ENCODE results near the gene PLS3.

The PLS3 gene

DNA sequence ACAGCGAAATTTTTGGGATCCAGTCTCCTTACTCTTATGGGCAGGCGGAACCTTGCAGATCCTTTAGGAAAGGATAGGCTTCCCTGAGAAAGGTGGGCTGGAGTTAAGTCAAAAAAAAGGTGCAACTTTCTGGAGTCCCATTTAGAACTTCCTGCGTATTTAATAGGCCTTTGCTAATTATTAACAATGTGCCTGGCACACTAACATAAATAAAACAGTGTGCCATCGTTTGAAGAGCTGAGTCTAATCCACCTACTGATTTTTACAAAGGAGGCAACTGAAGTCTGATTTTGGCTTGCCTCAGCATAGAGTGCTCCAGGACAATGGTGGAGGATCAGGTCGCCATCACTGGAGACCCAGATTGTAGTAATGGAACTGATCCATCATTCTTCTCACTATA lies 15.7 kb downstream of the PLS3 start:
- Histone ChIP-seq H3K9me3 (ENCODE audit: control insufficient read depth, low read length) (no peaks in the 10 kb centered on the region), H3K4me3 (ENCODE audit: low read length) (no peak overlapping the region), H3K9ac (ENCODE audit: low read length) (no peak overlapping the region), H3K27me3 (ENCODE audit: control insufficient read depth, insufficient read depth, low read length) (no peaks in the 10 kb centered on the region), H3K4me1 (ENCODE audit: control insufficient read depth, insufficient read depth, low read length) (no peaks in the 10 kb centered on the region), H3K36me3 (ENCODE audit: control insufficient read depth, insufficient read depth, low read length) (no peaks in the 10 kb centered on the region)

DNA sequence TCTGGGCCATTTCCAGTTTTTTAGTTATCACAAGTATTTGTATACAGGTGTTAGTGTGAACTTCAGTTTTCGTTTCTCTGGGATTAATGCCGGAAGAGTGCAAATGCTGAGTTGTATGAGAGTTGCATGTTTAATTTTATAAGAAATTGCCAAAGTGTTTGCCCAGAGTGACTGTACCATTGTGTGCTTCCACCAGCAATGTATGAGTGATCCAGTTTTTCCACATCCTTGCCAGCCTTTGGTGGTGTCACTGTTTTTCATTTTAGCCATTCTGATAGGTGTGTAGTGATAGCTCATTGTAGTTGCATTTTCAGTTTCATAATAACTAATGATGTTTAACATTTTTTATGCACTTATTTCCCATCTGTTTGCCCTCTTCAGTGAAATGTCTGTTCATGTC lies 18.4 kb downstream of the PLS3 start:
- H3K4me3 ChIP-seq (ENCODE audit: low read length) = no peak overlapping the region
- H3K9ac ChIP-seq (ENCODE audit: low read length) = no peak overlapping the region
- no peaks in the 10 kb centered on the region for H3K4me1 ChIP-seq (ENCODE audit: control insufficient read depth, insufficient read depth, low read length)
- no peaks in the 10 kb centered on the region for H3K36me3 ChIP-seq (ENCODE audit: control insufficient read depth, insufficient read depth, low read length)
- H3K27me3 ChIP-seq (ENCODE audit: control insufficient read depth, insufficient read depth, low read length) = no peaks in the 10 kb centered on the region
- no peaks in the 10 kb centered on the region for H3K9me3 ChIP-seq (ENCODE audit: control insufficient read depth, low read length)

DNA sequence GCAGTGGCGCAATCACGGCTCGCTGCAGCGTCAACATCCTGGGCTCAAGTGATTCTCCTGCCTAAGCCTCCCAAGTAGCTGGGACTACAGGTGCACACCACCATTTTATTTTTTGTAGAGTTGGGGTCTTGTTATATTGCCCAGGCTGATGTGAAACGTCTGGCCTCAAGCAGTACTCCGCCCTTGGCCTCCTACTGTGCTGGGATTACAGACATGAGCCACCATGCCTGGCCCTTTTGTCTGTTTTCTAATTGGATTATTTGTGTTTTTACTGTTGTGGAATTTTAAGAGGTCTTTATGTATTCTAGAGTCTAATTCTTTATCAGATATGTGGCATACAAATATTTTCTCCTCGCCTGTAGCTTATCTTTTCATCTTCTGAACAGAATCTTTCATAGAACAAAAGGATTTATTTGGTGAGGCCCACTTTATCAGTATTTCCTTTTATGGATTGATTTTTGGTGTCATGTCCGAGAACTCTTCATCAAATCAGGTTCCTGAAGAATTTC lies 18.9 kb downstream of the PLS3 start:
- Histone ChIP-seq H3K9ac (ENCODE audit: low read length) (no peak overlapping the region), H3K9me3 (ENCODE audit: control insufficient read depth, low read length) (no peaks in the 10 kb centered on the region), H3K4me3 (ENCODE audit: low read length) (no peak overlapping the region), H3K4me1 (ENCODE audit: control insufficient read depth, insufficient read depth, low read length) (no peaks in the 10 kb centered on the region), H3K36me3 (ENCODE audit: control insufficient read depth, insufficient read depth, low read length) (no peaks in the 10 kb centered on the region), H3K27me3 (ENCODE audit: control insufficient read depth, insufficient read depth, low read length) (no peaks in the 10 kb centered on the region)

DNA sequence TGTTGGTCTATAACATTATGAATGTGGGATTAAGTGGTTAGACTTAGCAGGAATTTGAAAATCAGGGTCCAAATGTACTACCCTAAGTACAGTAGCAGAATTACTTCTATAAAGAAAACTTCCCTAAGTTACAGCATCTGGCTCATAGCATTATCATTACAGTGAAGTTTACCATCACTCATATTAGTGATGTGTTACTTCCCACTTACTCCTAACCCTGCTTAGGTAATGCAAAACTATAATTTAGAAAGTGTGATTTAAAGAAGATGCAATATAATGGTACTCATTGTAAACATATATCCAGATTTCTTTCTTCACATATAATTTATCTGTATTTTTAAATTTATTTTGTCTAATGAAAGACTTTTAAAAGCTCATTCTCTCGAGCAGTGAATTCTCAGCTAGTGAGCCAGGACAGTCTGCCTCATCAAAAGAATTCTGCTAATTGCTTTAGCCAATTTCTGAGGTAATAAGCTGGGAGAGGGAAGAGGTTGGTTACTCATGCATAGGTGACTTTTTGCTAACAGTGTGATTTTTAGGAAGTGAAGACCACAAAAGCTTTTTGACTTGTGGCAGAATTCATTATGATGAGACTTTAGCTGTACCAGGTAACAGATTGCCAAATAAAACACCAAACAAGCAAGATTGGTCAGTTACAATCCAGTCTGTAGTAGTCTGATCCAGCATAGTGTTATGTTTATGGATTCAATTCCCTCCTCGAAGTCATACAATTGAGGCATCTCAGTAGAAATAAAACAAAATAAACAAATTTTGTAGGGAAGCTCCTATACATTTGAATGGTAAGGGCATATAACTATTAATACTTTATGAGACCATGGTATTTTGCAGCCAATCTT lies 21.0 kb downstream of the PLS3 start:
- H3K36me3 ChIP-seq (ENCODE audit: control insufficient read depth, insufficient read depth, low read length) = no peaks in the 10 kb centered on the region

DNA sequence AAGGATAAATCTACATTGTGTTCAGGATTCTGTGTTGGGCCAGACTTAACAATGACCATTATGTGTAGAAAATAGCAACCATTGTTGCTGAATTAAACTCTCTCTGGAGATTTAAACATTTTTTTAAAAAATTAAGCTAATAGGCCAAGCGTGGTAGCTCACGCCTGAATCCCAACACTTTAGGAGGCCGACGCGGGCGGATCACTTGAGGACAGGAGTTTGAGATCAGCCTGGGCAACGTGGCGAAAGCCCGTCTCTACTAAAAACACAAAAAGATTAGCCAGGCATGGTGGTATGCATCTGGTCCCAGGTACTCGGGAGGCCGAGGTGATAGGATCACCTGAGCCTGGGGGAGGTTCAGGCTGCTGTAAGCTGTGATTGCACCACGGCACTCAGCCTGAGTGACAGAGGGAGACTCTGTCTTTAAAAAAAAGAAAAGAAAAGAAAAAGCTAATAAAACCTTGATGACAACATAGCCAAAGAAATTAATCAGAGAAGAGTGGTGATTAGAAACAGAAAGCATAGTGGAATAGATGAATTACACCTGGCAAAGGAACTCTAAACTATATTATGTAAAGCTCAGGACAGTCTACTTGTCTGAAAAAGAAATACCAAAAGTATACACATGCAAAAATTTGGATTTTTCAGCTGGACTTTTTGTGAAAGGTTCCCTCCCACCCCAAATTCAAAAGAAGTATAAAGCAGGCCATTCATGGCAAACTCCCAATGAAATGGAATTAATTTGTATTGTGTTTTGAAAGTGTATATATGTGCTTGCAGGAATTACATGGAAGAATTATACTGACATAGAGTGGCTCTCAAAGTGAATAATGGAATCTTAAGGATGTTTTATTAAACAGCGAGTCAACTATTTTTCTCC lies 21.9 kb downstream of the PLS3 start:
- no peaks in the 10 kb centered on the region for H3K9me3 ChIP-seq (ENCODE audit: control insufficient read depth, low read length)
- no peaks in the 10 kb centered on the region for H3K36me3 ChIP-seq (ENCODE audit: control insufficient read depth, insufficient read depth, low read length)
- H3K4me3 ChIP-seq (ENCODE audit: low read length) = no peak overlapping the region
- H3K27me3 ChIP-seq (ENCODE audit: control insufficient read depth, insufficient read depth, low read length) = no peaks in the 10 kb centered on the region
- no peak overlapping the region for H3K9ac ChIP-seq (ENCODE audit: low read length)
- H3K4me1 ChIP-seq (ENCODE audit: control insufficient read depth, insufficient read depth, low read length) = no peaks in the 10 kb centered on the region

More for the DNA sequence above, 21.0 kb downstream of the PLS3 start:
- no peaks in the 10 kb centered on the region for H3K4me1 ChIP-seq (ENCODE audit: control insufficient read depth, insufficient read depth, low read length)
- H3K27me3 ChIP-seq (ENCODE audit: control insufficient read depth, insufficient read depth, low read length) = no peaks in the 10 kb centered on the region
- H3K9me3 ChIP-seq (ENCODE audit: control insufficient read depth, low read length) = no peaks in the 10 kb centered on the region
- H3K9ac ChIP-seq (ENCODE audit: low read length) = no peak overlapping the region
- no peak overlapping the region for H3K4me3 ChIP-seq (ENCODE audit: low read length)

DNA sequence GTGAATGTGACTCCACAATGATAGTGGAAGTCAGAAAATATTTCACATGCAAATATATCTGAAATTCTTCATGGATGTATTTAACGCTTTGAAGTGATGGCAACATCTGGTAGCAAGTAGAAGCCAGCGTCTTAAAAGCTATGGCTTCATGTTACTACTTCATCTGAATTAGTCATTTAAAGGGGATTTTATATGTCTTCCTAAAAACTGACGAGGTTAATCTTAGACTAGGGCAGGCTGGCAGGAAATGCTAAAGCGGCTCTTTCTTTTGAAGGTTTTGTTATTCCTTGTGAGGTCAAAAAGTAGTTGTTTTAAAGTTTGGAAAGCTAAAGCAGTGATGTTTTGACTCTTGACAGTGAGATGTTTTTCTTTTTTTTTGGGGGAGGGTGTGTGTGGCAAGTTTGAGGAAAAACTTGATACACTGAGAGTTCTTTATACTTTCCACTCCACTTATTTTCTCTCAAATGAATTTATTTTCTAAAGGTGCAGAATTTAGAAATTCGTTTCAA lies 22.6 kb downstream of the PLS3 start:
- H3K9ac ChIP-seq (ENCODE audit: low read length) = no peak overlapping the region
- no peaks in the 10 kb centered on the region for H3K9me3 ChIP-seq (ENCODE audit: control insufficient read depth, low read length)
- H3K4me3 ChIP-seq (ENCODE audit: low read length) = no peak overlapping the region
- H3K27me3 ChIP-seq (ENCODE audit: control insufficient read depth, insufficient read depth, low read length) = no peaks in the 10 kb centered on the region
- H3K36me3 ChIP-seq (ENCODE audit: control insufficient read depth, insufficient read depth, low read length) = no peaks in the 10 kb centered on the region
- H3K4me1 ChIP-seq (ENCODE audit: control insufficient read depth, insufficient read depth, low read length) = no peaks in the 10 kb centered on the region

DNA sequence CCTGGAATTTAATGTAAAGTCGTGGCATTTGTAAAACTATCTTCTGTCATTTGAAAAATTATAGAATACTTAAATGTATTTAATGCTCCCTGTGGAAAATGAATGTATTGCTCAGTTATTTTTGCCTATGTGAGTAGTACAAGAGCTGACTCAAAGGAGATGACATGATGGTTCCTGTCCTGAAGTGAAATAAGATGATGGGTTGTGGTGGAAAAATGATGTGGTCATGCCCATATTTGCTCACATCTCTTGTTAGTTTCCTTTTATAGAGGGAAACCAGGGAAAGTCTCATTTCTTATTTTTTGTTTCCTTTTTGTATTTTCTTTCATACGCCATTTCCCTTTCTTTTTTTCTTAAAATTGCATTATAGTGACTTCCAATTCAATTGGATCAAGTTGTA lies 23.7 kb downstream of the PLS3 start:
- Histone ChIP-seq H3K9me3 (ENCODE audit: control insufficient read depth, low read length) (no peaks in the 10 kb centered on the region), H3K4me3 (ENCODE audit: low read length) (no peak overlapping the region), H3K27me3 (ENCODE audit: control insufficient read depth, insufficient read depth, low read length) (no peaks in the 10 kb centered on the region), H3K36me3 (ENCODE audit: control insufficient read depth, insufficient read depth, low read length) (no peaks in the 10 kb centered on the region), H3K9ac (ENCODE audit: low read length) (no peak overlapping the region), H3K4me1 (ENCODE audit: control insufficient read depth, insufficient read depth, low read length) (no peaks in the 10 kb centered on the region)

DNA sequence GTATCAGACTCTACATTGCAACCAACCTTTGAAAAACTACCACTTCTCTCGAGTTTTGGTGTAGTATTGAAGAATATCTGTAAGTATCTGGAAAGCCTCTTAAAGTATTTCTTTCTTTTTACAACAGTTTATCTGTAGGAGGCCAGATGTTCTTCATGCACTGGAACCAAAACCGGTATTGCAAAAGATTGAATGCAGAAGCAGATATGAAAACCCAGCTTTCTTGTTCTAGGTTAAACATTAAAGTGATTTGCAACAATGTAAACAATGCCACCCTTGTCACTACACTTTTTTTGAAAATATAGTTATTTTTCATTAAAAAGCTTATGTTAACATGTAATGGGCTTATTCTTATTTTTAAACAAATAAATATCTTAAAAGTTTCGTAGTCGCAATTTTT lies 27.2 kb downstream of the PLS3 start:
- H3K4me1 ChIP-seq (ENCODE audit: control insufficient read depth, insufficient read depth, low read length) = no peaks in the 10 kb centered on the region
- no peak overlapping the region for H3K9ac ChIP-seq (ENCODE audit: low read length)
- H3K36me3 ChIP-seq (ENCODE audit: control insufficient read depth, insufficient read depth, low read length) = no peaks in the 10 kb centered on the region
- H3K4me3 ChIP-seq (ENCODE audit: low read length) = no peak overlapping the region
- H3K27me3 ChIP-seq (ENCODE audit: control insufficient read depth, insufficient read depth, low read length) = no peaks in the 10 kb centered on the region
- no peaks in the 10 kb centered on the region for H3K9me3 ChIP-seq (ENCODE audit: control insufficient read depth, low read length)

DNA sequence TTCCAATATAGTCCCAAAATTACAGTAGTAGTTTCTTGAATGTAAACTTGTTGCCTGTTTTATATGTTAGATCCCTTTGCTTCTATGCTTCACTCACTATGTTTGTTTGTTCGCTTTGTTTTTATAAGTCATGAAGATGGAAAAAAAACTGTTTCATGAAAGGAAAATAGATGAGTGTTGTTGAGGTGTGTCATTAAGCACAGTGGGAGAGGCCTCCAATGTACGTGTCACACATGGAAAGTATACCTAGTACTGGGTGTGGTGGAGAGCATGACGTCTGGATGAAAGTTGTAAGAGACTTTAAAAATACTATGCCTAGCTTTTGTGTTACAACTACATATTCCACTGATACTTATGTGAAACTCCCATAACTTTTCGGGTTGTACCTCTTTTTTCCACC lies 28.4 kb downstream of the PLS3 start:
- Histone ChIP-seq H3K9ac (ENCODE audit: low read length) (no peak overlapping the region), H3K27me3 (ENCODE audit: control insufficient read depth, insufficient read depth, low read length) (no peaks in the 10 kb centered on the region), H3K4me1 (ENCODE audit: control insufficient read depth, insufficient read depth, low read length) (no peaks in the 10 kb centered on the region), H3K36me3 (ENCODE audit: control insufficient read depth, insufficient read depth, low read length) (no peaks in the 10 kb centered on the region), H3K4me3 (ENCODE audit: low read length) (no peak overlapping the region), H3K9me3 (ENCODE audit: control insufficient read depth, low read length) (no peaks in the 10 kb centered on the region)

DNA sequence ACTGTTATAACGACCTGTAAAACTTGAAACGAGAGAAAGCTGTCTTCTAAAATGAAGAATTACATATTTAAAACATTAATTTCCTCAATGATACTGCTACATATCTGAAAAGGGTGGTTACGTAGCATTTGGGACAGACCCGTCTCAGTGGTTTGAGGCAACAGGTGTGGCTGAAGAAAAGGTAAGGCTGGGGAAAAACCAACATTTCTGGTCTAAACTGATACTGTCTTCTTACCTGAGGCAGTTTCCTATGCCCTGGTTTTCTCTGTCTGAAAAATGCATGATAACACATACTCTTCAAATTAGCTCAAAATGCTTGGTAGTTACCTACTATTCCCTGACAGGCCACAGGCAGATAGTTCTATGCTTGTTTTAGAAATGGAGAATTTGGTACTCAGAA lies 30.4 kb downstream of the PLS3 start:
- no peaks in the 10 kb centered on the region for H3K9me3 ChIP-seq (ENCODE audit: control insufficient read depth, low read length)
- no peaks in the 10 kb centered on the region for H3K27me3 ChIP-seq (ENCODE audit: control insufficient read depth, insufficient read depth, low read length)
- no peak overlapping the region for H3K9ac ChIP-seq (ENCODE audit: low read length)
- no peaks in the 10 kb centered on the region for H3K36me3 ChIP-seq (ENCODE audit: control insufficient read depth, insufficient read depth, low read length)
- no peak overlapping the region for H3K4me3 ChIP-seq (ENCODE audit: low read length)
- H3K4me1 ChIP-seq (ENCODE audit: control insufficient read depth, insufficient read depth, low read length) = no peaks in the 10 kb centered on the region

DNA sequence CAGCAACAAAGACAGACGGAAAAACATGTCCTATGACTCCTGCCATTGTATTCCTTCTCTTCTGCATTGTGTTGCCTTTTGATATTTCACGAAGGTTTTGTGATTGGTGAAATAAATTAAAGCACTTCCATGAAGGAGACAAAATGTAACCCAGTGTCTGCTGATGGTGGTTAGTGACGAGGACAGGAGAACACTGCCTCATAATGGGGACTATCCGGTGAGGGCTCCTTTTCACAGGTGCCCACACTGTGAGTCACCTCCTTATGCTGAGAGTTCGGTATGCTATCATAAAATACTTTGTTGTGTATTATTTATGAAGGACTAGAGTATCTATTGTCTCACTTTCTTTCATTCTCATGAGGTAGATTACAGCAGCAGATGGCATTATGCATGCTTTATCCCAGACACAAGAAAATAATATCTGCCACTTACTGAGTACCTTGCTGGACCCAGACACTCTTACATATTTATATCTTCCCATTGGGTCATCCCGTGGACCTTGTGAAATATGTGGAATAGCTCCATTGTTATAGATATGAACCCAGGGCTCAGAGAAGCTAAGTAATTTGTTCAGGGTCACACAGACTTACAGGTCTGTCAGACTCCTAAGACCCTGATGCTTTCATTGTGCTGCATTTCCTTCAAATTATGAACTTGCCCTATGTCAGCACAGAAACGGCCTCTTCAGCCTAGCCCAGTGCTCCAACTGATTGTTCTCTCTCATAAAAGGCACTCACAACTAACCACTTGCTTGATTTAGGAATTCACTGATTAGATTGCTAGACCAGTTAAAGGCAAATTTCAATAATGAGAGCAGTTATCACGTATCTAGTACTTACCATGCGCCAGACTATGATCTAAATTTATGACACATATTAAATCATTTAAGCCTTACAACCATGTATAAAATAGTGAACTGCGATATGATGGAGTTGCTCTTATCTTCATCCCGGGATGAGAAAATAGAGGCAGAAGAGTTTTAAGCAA lies 31.2 kb downstream of the PLS3 start:
- Histone ChIP-seq H3K27me3 (ENCODE audit: control insufficient read depth, insufficient read depth, low read length) (no peaks in the 10 kb centered on the region), H3K9me3 (ENCODE audit: control insufficient read depth, low read length) (no peaks in the 10 kb centered on the region), H3K36me3 (ENCODE audit: control insufficient read depth, insufficient read depth, low read length) (no peaks in the 10 kb centered on the region), H3K4me3 (ENCODE audit: low read length) (no peak overlapping the region), H3K4me1 (ENCODE audit: control insufficient read depth, insufficient read depth, low read length) (no peaks in the 10 kb centered on the region), H3K9ac (ENCODE audit: low read length) (no peak overlapping the region)

Data from mucosa of stomach (tissue), 1 donor.